ENCODE measurements around the gene ARPC2. TPM values are rescaled to one million over a fixed set of nuclear protein-coding genes. Genes with fewer than 3 reads are reported as not detected.
A peak's percentile ranks its signal among the peaks of the same experiment; 100 is the strongest.

The ARPC2 gene
- total and polyA plus RNA-seq, 2 of the 13 experiments (the other 11 are each of a cell fraction or from before 2014, with no cell fraction given) = 168 to 303 TPM

DNA sequence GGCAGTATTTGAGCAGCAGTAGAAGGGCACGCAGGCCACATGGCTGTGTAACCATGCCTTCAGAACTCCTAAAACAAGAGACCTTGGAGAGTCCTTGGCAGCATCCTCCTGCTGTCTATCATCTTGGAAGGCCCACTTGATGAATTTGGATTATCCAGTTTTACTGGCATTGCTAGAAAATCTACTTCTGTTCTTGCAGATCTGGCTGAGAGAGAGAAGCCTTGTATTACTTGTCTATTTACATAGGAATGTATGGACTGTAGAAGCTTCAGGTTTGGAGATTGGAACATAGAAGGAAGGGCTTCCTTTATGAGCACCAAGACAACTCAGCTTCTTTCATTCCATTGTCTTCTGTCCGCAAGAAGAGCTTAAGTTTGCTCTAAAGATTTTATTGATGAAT, 27.7 kb downstream of the ARPC2 start:
- intact Hi-C loops (cut with micrococcal nuclease; ENCODE audit: unreplicated experiment) (no loop called here), in situ Hi-C loops (cut with HindIII; ENCODE audit: extremely low pct_ligation_motif_present, low pct_unique_long_range_greater_than_20kb) (no loop called here)
- no peak for DNase-seq (ENCODE audit: low spot score)
- Histone ChIP-seq H2AFZ (ENCODE audit: low read length) (no peak overlapping the region), H3K79me2 (ENCODE audit: insufficient read depth, low read length) (no peaks in the 10 kb centered on the region), H3K4me1 (ENCODE audit: insufficient read depth, low read length) (peaks cover 31% of the 10 kb centered on the region), H3K4me2 (ENCODE audit: low read depth, low read length) (peak overlapping the region; percentile 60), H4K20me1 (ENCODE audit: insufficient read depth, low read length) (peaks cover 5% of the 10 kb centered on the region; the same call in 1 of the 2 replicates), H3K36me3 (replicated peaks in 1 of 2; ENCODE audit: control insufficient read depth in 1 of 2, insufficient read depth in 2 of 2, low read length in 2 of 2) (peaks cover 45 to 77% of the 10 kb centered on the region in 2 experiments), H3K9ac (ENCODE audit: insufficient read depth, low read depth, low read length) (no peak overlapping the region), H3K9me3 (ENCODE audit: low read length) (no peaks in the 10 kb centered on the region), H3K27me3 (ENCODE audit: control insufficient read depth in 1 of 2, insufficient read depth in 2 of 2, low read length in 2 of 2) (no peaks in the 10 kb centered on the region), H3K27ac (ENCODE audit: extremely low read length, insufficient read depth, low read length) (peak overlapping the region; percentile 40), H3K4me3 (replicated peaks in 1 of 3; ENCODE audit: insufficient read depth in 1 of 3, low read depth in 2 of 3, low read length in 3 of 3) (peak overlapping the region in 2 of 3 experiments; percentile 2 to 3; a peak in 2 of 6 replicates)
- FAIRE-seq = no peak
- no TSS peak for BruUV-seq (replicated peaks)
- POLR2A ChIA-PET = interaction anchor here (1.0 to 1.5 kb wide), 8 partner anchors 14 to 78 kb away, joined by 3 to 10 read pairs (median 4); partner anchors contain the start of genes AAMP, ARPC2 and PNKD
- peak; percentile 61 for ATAC-seq
- CTCF ChIA-PET (ENCODE audit: low intra/inter-chr PET ratio, low total read pairs) = no interaction called here
- 84% methylated on average over 2 of the region's 2 CpGs for WGBS (ENCODE audit: low lambda C conversion rate)
- 0 out of 2 replicates have a peak, but pooled peaks have one; percentile 2 for TF ChIP-seq NCOA2 (CRISPR knock-in tag; IDR thresholded peaks at IDR 0.05)
- TF ChIP-seq RXRA (CRISPR knock-in tag; IDR thresholded peaks at IDR 0.05) = no peak
- TF ChIP-seq, protein P1, sequence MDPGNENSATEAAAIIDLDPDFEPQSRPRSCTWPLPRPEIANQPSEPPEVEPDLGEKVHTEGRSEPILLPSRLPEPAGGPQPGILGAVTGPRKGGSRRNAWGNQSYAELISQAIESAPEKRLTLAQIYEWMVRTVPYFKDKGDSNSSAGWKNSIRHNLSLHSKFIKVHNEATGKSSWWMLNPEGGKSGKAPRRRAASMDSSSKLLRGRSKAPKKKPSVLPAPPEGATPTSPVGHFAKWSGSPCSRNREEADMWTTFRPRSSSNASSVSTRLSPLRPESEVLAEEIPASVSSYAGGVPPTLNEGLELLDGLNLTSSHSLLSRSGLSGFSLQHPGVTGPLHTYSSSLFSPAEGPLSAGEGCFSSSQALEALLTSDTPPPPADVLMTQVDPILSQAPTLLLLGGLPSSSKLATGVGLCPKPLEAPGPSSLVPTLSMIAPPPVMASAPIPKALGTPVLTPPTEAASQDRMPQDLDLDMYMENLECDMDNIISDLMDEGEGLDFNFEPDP (CRISPR knock-in tag; conservative IDR thresholded peaks at IDR 0.05) = 0 out of 2 replicates have a peak, but pooled peaks have one; percentile 1

GRCh38 chr2:218245214-218245613, 28.2 kb downstream of the ARPC2 start:
- intact Hi-C loops (cut with micrococcal nuclease; ENCODE audit: unreplicated experiment) (no loop called here), in situ Hi-C loops (cut with HindIII; ENCODE audit: extremely low pct_ligation_motif_present, low pct_unique_long_range_greater_than_20kb) (no loop called here)
- Histone ChIP-seq H3K27ac (ENCODE audit: extremely low read length, insufficient read depth, low read length) (peak overlapping the region; percentile 40), H3K27me3 (ENCODE audit: control insufficient read depth in 1 of 2, insufficient read depth in 2 of 2, low read length in 2 of 2) (no peaks in the 10 kb centered on the region), H3K4me3 (replicated peaks in 1 of 3; ENCODE audit: insufficient read depth in 1 of 3, low read depth in 2 of 3, low read length in 3 of 3) (peak overlapping the region in 2 of 3 experiments; percentile 2 to 3; a peak in 2 of 6 replicates), H4K20me1 (ENCODE audit: insufficient read depth, low read length) (peaks cover 5% of the 10 kb centered on the region; the same call in 1 of the 2 replicates), H3K4me1 (ENCODE audit: insufficient read depth, low read length) (peaks cover 31% of the 10 kb centered on the region), H3K9me3 (ENCODE audit: low read length) (no peaks in the 10 kb centered on the region), H3K36me3 (replicated peaks in 1 of 2; ENCODE audit: control insufficient read depth in 1 of 2, insufficient read depth in 2 of 2, low read length in 2 of 2) (peaks cover 49 to 80% of the 10 kb centered on the region in 2 experiments), H3K4me2 (ENCODE audit: low read depth, low read length) (peak overlapping the region; percentile 60), H2AFZ (ENCODE audit: low read length) (no peak overlapping the region), H3K9ac (ENCODE audit: insufficient read depth, low read depth, low read length) (no peak overlapping the region), H3K79me2 (ENCODE audit: insufficient read depth, low read length) (no peaks in the 10 kb centered on the region)
- WGBS (ENCODE audit: low lambda C conversion rate) = 33% methylated on average over 5 of the region's 5 CpGs
- ChIA-PET CTCF (ENCODE audit: low intra/inter-chr PET ratio, low total read pairs) (no interaction called here), POLR2A (interaction anchor here (1.0 to 1.5 kb wide), 8 partner anchors 14 to 78 kb away, joined by 3 to 10 read pairs (median 4); partner anchors contain the start of genes AAMP, ARPC2 and PNKD)
- BruUV-seq (replicated peaks) = no TSS peak
- DNase-seq (ENCODE audit: low spot score) (peak; percentile 54), ATAC-seq (peak; percentile 87), FAIRE-seq (peak; percentile 95)
- TF ChIP-seq ZNF75D (CRISPR knock-in tag; IDR thresholded peaks at IDR 0.05; ENCODE audit: borderline replicate concordance) = no peak
- TF ChIP-seq, protein P2, sequence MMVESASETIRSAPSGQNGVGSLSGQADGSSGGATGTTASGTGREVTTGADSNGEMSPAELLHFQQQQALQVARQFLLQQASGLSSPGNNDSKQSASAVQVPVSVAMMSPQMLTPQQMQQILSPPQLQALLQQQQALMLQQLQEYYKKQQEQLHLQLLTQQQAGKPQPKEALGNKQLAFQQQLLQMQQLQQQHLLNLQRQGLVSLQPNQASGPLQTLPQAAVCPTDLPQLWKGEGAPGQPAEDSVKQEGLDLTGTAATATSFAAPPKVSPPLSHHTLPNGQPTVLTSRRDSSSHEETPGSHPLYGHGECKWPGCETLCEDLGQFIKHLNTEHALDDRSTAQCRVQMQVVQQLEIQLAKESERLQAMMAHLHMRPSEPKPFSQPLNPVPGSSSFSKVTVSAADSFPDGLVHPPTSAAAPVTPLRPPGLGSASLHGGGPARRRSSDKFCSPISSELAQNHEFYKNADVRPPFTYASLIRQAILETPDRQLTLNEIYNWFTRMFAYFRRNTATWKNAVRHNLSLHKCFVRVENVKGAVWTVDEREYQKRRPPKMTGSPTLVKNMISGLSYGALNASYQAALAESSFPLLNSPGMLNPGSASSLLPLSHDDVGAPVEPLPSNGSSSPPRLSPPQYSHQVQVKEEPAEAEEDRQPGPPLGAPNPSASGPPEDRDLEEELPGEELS (CRISPR knock-in tag; IDR thresholded peaks at IDR 0.05) = 0 out of 2 replicates have a peak, but pooled peaks have one; percentile 16
- no peak for TF ChIP-seq ZFAT (CRISPR knock-in tag; conservative IDR thresholded peaks at IDR 0.05)
- peak; percentile 63; the same call in 1 of the 2 replicates for TF ChIP-seq HNF4G (IDR thresholded peaks at IDR 0.05; ENCODE audit: borderline replicate concordance, low read depth, low read length)
- no peak for TF ChIP-seq HNF4G (CRISPR knock-in tag; IDR thresholded peaks at IDR 0.05; ENCODE audit: borderline replicate concordance, low read depth)
- no peak for TF ChIP-seq SOX6 (IDR thresholded peaks at IDR 0.05)
- peak; percentile 64 for TF ChIP-seq SOX6 (CRISPR knock-in tag; IDR thresholded peaks at IDR 0.05)
- peak; percentile 26; the same call in 1 of the 2 replicates for TF ChIP-seq THAP11 (CRISPR knock-in tag; IDR thresholded peaks at IDR 0.05)
- TF ChIP-seq TCF7 (IDR thresholded peaks at IDR 0.05; ENCODE audit: low read depth) = peak; percentile 33
- peak; percentile 36; the same call in 1 of the 2 replicates for TF ChIP-seq ZNF772 (CRISPR knock-in tag; IDR thresholded peaks at IDR 0.05)
- TF ChIP-seq KAT2B (IDR thresholded peaks at IDR 0.05; ENCODE audit: borderline replicate concordance, low read depth, low read length) = no peak
